GM19239 (cell line): ENCODE data around the gene DNM2.
A peak's percentile ranks its signal among the peaks of the same experiment; 100 is the strongest.
"Not testable (repeated sequence)": the region's sequence is repeated elsewhere in the genome, so short reads cannot be mapped to it uniquely, and the experiment has no call there.

Source experiments
- DNase-seq: peaks from one replicate; pipeline ENCODE4 v3.0.0; 2011; ENCODE audit warnings: low spot score; ENCODE audit not compliant: insufficient read length
- FAIRE-seq: peaks from 2 replicates; lab custom pipeline; 2011; peaks lifted over from hg19 to GRCh38; lab: Jason Lieb, UNC

The DNM2 gene

DNA sequence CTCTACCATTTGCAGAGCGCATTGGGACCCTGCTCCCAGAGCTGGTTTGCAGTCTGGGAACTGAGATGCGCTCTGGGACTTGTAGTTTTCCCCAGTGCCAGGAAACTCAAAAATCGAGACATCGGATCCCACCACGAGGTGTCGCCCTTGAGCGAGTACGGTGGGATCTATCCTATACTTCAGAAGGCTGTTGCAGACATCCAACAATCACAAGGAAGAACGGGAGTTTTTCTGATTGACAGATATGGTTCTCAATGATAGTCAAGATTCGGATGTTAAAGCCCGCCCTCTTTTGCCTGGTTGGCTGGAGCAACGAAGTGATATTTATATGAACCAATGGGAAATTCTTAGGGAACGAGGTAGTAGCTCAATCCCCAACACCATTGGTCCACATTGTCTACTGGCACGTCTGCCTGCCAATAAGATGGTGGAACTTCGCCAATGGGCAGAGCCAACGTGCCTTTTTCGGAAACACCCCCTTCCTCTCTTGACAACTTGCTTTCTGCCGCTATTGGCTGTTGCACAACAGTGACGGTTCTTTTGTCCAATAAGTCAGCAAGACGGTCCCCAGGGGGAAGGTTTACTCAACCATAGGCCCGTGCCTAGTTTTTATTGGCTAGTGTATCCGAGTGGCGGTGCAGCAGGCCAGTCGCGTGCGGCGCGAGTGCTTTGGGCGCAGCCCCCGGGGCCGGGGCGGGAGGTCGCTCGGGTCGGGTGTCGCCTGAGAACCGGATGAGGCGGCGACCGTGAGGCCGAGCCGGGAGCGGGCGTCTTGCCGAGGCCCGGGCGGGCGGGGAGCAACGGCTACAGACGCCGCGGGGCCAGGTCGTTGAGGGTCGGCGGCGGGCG lies at the start of gene DNM2:
TSS of gene DNM2 (plus strand) at position 724 of the 849 bp plus-strand sequence. CDS start 164 bp downstream, outside the sequence.
- peak; percentile 86 for DNase-seq
- peak; percentile 99 for FAIRE-seq

DNA sequence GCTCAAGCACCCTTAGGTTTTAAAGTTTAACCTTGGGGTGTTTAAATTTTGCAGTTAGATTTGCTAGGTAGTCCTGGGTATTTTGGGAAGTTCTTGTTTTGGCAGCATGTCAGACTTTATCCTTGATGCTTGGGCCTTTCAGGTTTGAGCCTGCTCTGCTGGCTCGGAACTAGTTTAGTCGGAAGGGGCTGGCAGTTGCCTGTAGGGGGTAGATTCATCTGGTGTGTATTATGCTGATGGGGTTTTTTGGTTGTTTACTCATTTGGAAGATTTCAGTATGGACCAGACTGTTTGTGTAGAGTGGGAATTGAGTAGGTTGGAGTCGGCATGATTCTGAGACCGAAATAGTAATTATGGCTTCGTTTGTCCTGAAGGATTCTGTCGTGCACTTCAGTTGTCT lies 48.6 kb upstream of the DNM2 start:
- FAIRE-seq (no peak), DNase-seq (no peak)

DNA sequence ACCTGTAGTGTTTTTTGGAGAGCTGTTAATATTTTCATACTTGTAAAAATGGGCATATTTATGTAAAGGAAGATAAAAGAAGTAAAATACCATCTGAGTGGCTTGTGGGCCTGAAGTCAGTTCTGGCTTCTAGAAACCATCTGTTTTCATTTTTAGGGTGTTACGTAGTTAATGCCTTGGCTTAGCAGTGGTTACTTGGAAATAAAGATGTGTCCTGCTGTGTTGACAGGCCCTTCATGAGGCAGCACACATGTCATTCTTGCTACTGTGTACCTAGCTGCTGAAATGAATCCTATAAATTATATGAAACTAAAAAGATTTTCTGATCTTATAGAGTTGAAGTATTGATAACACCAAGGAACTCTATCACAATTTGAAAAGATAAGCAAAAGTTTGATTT lies 47.7 kb upstream of the DNM2 start:
- DNase-seq, result no peak

DNA sequence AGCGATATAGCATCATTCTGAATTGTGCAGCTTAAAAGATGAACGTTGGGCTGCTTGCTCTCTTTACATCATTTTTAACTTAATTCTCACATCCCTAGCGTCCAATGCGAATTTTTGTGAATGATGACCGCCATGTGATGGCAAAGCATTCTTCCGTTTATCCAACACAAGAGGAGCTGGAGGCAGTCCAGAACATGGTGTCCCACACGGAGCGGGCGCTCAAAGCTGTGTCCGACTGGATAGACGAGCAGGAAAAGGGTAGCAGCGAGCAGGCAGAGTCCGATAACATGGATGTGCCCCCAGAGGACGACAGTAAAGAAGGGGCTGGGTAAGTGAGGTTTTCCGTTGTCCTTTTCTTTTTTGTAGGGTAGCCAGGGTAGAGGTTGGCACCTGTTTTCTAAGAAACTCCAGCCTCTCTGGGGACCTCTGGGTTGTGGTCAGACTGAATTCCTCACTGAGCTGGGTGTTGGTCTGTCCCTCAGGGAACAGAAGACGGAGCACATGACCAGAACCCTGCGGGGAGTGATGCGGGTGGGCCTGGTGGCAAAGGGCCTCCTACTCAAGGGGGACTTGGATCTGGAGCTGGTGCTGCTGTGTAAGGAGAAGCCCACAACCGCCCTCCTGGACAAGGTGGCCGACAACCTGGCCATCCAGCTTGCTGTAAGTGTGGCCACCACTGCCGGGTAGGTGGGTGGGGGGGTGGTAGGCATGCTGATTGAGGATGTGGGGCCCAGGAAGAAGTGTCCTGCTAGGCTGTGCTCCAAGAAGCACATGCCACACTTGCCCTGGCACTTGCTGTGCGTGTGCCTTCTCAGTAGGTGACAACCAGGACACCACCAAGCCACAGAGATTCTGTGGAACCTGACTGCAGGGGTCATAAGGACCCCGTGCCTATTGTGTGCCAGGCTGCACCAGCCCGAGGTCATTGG lies 46.7 kb upstream of the DNM2 start:
- DNase-seq, result no peak

More for the DNA sequence above, 47.7 kb upstream of the DNM2 start:
- no peak for FAIRE-seq

DNA sequence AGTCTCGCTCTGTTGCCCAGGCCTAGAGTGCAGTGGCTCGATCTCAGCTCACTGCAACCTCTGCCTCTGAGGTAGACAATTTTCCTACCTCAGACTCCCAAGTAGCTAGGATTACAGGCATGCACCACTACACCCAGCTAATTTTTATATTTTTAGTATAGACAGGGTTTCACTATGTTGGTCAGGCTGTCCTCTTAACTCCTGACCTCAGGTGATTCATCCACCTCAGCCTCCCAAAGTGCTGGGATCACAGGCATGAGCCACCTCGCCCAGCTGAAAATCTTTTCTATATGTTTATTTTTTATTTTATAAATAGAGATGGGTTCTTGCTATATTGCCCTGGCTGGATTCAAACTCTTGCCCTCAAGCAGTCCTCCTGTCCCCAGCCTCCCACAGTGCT lies 46.0 kb upstream of the DNM2 start:
- DNase-seq, FAIRE-seq: not testable (repeated sequence)

More for the DNA sequence above, 46.7 kb upstream of the DNM2 start:
- FAIRE-seq, result no peak

DNA sequence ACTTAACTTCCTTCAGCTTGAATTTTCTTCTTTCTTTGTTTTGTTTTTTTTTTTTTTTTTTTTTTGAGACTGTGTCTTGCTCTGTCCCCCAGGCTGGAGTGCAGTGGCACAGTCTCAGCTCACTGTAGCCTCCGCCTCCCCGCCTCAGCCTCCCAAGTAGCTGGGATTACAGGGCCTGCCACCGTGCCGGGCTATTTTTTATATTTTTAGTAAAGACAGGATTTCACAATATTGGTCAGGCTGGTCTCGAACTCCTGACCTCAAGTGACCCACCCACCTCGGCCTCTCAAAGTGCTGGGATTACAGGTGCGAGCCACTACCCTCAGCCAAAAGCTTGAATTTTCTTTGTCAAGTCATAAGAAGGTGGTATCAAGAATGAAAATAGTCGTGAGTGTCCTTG lies 42.7 kb upstream of the DNM2 start:
- not testable (repeated sequence) for FAIRE-seq, DNase-seq

DNA sequence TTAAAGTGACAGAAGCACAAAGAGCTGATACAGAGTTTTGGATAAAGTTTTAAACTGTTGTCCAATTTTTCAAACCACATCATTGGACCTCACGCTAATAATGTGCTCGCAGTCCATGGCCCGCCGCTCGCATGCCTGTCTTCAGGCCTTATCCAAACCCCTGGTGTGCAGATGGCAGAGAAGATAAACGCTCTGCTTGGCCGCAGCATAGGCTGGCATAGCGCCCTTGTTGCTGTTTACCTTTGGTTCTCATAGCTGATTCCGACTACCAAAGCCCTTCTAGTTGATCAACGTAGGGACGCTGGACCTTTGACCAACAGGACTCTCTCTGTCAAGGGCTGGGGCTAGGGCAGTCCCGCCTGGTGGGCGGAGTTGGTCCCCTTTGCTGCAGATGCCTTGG lies 40.1 kb upstream of the DNM2 start:
- DNase-seq (no peak), FAIRE-seq (no peak)

DNA sequence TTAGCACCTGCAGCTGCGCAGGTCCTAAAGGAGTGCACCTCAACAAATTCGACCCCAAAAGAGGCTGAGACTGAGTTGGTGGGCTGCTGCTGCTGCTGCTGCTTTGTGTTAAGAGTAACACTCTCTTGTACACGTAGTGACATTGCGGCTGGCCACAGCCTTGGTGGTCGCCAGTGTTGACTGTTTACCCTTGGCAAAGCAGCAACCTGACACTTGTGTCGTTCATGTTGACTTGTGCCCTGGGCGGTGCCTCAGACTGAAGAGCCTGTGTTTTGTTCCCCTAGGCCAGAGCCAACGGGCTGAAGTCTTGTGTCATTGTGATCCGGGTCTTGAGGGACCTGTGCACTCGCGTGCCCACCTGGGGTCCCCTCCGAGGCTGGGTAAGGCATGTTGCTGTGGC lies 39.1 kb upstream of the DNM2 start:
- no peak for FAIRE-seq
- no peak for DNase-seq

DNA sequence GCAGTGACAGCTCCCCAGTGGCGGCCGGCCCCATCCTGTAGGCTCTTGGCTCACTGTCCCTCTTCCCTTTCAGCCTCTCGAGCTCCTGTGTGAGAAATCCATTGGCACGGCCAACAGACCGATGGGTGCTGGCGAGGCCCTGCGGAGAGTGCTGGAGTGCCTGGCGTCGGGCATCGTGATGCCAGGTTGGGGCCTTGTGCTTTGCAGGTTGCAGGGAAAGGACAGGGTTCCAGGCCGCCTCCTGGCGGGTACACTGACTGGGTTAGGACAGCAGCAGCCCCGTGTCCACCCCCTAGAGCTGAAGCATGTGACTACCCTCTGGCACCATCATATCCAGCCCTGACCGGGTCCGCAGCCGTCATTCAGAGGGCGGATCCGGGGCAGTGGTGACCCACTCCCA lies 38.1 kb upstream of the DNM2 start:
- FAIRE-seq (no peak), DNase-seq (no peak)

DNA sequence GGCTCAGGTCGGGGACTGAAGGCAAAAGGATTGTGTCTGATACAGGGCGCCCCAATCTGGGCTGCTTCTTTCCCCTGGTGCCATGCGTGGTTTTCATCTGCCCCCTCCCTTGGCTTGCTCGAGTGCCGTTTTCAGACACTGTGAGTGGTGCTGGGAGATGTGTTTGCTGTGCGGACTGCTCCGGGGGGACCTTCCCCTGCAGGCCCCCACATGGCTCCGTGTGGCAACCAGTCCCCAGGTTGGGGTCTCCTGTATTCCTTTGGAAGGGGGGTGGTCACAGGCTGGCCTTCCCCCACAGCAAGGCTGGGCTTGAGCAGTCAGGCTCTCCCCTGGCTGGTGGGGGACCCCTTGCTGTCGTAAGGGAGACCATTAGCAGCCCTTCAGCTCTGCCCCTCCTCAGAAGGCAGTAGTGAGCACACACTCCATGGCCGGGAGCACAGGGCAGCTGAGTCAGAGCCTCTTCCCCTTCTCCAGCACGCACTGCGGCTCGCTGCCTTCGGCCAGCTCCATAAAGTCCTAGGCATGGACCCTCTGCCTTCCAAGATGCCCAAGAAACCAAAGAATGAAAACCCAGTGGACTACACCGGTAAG lies 37.2 kb upstream of the DNM2 start:
- FAIRE-seq, result no peak

DNA sequence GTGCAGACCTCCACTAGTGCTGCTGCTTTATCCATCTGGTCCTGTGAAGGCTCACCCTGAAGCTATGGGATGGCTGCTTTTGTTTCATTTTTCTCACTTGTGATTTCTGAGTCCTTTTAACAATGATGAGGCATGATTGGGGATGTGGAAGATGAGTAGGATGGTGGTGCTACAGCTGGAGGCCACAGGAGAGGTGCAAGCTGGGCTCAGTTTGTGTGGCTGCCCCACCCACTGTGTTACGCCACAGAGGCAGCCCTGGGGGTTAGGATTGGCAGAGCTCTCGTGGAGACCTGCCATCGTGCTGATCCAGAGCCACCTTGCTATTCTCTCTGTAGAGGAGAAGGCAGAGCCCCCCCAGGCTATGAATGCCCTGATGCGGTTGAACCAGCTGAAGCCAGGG lies 36.2 kb upstream of the DNM2 start:
- DNase-seq (no peak), FAIRE-seq (no peak)

More for the DNA sequence above, 37.2 kb upstream of the DNM2 start:
- DNase-seq, result no peak

DNA sequence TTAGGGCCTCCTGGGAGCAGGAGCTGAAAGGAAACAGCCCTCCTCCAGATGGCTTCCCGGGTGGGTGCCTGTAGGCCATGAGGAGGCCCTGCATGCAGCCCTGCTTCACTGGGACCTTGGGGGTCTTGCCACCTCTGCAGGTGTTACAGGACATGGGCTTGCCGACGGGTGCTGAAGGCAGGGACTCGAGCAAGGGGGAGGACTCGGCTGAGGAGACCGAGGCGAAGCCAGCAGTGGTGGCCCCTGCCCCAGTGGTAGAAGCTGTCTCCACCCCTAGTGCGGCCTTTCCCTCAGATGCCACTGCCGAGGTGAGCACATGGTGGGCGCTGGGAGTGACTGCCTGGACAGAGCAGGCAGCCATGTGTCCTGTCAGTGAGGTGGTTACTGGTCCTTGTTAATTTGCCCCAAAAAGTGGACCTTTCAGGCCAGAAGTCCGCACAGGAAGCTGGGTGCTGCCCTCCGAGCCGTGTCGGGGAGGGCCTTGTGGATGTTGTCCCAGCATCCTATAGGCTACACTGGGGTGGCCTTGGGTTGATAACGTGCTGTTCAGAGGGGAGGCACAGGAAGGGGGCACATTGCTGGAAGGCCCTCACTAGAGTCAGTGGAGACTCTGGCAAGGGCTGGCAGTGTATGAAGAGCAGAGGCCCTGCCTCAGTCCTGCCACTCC lies 35.3 kb upstream of the DNM2 start:
- FAIRE-seq, result no peak
- no peak for DNase-seq

DNA sequence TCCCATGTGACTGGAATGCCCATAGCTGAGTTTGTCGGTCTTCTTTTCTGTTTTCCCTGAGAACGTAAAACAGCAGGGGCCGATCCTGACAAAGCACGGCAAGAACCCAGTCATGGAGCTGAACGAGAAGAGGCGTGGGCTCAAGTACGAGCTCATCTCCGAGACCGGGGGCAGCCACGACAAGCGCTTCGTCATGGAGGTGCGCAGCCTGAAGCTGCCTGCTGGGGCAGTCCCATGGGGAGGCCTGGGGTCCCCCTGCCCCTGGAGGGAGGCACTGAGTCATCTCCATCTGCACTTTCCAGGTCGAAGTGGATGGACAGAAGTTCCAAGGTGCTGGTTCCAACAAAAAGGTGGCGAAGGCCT lies 34.8 kb upstream of the DNM2 start:
- no peak for FAIRE-seq
- DNase-seq, result no peak

DNA sequence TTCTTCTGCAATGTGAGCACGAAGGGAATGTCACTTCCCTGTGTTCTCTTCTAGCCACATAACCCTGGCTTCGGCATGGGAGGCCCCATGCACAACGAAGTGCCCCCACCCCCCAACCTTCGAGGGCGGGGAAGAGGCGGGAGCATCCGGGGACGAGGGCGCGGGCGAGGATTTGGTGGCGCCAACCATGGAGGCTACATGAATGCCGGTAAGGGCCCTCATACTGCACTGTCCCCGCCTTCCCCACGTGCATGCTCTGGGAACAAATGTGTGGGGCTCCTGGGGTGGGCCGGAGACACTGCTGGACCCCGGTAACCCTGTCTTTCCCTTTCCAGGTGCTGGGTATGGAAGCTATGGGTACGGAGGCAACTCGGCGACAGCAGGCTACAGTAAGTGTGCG lies 34.3 kb upstream of the DNM2 start:
- FAIRE-seq, result no peak
- no peak for DNase-seq

DNA sequence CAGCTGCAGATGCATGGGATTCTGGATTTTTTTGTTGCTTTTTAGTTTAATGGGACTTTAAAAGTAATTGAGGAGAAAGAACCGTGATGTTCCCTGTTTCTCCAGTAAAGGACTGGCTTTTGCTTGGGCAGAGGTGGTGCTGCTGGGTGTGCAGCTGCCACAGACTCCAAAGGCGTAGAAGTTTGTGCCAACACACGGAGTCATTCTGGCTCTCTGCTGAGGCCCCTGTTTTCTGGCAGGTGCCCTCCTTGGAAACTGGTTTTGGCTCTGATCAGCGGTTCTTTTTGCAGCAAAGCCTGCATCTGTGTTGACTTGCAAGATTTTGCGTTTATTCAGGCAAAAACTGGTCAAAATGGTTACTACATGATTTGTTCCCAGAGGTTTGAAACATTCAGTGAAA lies 32.7 kb upstream of the DNM2 start:
- DNase-seq, result no peak
- FAIRE-seq, result no peak

DNA sequence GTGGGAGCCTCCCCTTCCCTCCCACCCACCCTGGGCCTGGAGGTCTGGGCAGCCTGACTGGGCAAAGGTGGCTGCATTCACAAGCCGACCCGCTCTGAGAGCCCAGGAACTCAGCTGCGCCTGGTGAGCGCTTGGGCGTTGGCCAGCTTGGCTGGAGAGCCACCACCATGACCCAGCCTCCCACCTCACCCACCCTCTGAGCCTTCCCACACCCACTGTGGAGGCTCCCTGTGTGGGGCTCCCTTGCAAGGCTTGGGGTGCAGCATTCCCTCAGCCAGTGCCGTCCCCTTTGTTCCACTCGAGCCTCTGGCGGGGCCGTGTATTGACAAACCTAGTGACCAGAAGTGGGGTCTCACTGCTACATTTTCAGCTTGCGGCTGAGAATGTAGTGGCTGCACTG lies 31.7 kb upstream of the DNM2 start:
- DNase-seq (no peak), FAIRE-seq (no peak)

DNA sequence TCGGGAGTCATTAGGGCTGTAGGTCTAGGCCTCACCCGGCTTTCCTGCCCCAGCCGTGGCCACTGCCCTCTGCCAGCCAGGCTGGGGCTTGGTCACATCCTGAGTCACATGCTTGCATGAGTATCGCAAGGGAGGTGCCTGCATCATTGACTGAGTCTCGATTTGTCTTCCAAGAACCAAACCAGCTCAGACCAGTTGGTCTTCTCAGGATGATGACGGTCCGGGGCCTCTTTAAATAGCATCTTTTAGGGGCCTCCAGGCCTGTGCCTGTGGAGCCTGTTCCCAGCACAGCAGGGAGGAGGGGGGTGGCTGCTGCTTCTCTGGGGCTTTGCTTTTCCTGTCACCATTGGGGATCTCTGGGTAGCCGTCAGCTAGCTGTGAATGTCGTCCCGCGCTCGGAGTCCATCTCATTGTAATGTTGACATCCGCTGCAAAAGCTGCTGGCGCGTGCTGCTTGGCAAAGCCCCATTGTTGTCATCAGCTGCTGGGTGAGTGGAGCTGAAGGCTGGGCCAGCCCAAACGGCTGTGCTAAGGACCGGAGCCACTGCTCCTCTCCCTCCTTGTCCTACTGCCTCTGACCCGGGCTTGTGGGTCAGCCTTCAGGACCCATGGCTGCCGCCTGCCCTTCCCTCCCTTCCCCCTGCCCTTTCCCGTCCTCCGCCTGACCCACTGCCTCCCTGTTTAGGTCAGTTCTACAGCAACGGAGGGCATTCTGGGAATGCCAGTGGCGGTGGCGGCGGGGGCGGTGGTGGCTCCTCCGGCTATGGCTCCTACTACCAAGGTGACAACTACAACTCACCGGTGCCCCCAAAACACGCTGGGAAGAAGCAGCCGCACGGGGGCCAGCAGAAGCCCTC lies 31.0 kb upstream of the DNM2 start:
- DNase-seq (no peak), FAIRE-seq (no peak)

DNA sequence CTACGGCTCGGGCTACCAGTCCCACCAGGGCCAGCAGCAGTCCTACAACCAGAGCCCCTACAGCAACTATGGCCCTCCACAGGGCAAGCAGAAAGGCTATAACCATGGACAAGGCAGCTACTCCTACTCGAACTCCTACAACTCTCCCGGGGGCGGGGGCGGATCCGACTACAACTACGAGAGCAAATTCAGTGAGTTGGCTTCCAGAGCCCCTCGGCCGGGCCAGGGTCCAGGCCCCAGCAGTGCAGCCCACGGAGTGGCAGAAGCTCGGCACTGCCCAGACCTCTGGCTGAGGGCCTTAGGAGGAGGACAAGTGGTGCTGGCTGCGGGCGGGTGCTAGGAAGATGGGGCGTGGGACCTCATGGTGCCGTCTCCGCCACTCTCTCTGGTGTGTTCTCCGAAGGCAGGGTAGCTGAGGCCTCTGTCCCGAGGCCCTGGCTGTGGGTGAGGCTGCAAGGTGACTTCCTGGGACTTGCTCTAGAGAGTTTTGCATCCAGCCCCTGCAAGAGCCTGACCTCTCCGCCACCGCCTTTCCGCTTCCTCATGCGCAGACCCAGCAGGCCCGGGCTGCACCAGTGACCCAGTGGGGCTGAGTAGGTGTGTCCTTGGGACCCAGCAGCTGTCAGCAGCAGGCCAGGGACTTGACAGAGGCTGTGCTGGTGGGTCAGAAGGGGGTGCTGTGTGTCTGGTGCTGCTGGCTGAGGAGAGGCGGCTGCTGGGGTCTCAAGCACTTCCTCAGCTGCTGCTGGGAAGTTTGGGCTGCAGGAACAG lies 30.2 kb upstream of the DNM2 start:
- FAIRE-seq, result no peak

More for the DNA sequence above, 30.2 kb upstream of the DNM2 start:
- DNase-seq, result no peak
